ENCODE data around the gene GOLT1A.

The GOLT1A gene, protein sequence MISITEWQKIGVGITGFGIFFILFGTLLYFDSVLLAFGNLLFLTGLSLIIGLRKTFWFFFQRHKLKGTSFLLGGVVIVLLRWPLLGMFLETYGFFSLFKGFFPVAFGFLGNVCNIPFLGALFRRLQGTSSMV

DNA sequence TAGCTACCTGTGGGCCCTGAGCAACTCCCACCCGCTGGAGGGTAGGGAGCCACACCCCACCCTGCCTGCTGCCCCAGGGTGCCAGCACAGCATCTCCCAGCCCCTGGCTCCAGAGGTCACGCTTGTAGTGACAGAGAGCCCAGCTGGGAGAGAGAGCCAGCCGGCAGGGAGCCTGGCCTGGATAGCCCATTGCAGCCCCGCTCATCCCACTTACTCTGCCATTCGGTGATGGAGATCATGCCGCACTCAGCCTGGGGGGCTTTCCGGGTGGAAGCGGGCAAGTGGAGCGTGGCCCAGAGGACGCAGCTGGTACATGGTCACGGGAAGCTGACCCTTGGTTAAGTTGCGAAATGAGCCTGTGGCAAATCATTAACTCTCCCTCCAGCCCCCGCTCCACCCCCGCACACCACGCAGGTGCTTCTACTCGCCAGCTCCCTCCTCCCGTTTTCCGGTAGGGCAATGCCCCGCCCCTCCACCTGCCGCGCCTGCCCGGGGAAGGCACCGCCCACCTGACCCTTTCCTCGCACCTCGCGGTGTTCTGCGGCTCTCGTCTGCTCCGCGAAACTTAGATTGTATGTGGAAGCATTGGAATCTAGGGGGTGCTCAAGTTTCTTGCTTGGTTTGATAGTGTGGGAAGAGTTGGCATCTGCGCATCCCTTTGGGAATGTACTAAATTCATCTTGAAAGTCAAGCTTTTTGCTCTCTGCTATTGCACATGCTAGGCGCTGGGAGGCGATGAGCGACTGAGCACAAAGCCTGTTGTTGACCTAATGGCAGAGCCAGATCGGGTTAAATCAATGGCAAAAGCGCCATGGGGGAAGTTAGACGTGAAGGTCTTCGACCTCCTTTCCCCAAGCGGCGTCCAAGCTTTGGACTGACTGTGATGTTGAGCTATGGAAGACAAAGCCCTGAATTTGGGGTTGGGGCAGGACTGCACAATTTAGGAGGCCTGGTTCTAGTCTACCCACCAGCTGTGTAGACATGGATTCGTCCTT, at the start of gene GOLT1A:
GOLT1A (minus strand) TSS at position 321 of the 995 bp plus-strand sequence; CDS start at position 239, 82 bp downstream.
- peak; percentile 23 for DNase-seq

DNA sequence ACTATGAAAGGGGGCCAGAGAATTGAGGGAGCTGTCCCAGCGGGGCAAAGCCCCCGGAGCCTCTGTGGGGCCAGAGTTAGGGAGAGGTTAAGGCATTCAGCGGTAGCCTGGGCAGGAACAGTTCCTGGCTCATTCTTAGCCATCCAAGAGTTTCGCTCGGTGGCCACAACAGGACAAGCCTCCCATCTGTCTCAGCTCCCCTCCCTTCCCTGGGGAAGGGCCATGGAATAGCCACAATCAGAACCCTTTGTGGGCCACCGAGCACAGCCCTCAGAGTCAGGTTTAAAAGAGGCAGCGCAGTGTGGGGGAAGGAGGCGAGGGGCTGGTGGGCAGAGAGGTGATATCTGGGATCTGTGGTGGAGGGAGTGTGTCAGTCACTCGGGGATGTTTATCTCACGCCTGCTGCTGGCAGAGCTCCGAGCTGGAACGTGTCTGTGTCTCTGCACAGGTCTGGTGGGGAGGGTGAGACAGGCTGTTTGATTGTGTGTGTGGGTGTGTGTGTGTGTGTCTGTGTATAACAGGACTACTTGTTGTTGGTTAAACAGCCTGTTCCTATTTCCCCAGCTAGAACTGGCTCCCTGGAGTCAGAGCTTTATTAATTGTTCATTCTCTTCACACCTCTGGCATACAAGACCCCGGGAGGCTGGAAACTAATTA, 49.6 kb upstream of the GOLT1A start:
- DNase-seq: no peak

DNA sequence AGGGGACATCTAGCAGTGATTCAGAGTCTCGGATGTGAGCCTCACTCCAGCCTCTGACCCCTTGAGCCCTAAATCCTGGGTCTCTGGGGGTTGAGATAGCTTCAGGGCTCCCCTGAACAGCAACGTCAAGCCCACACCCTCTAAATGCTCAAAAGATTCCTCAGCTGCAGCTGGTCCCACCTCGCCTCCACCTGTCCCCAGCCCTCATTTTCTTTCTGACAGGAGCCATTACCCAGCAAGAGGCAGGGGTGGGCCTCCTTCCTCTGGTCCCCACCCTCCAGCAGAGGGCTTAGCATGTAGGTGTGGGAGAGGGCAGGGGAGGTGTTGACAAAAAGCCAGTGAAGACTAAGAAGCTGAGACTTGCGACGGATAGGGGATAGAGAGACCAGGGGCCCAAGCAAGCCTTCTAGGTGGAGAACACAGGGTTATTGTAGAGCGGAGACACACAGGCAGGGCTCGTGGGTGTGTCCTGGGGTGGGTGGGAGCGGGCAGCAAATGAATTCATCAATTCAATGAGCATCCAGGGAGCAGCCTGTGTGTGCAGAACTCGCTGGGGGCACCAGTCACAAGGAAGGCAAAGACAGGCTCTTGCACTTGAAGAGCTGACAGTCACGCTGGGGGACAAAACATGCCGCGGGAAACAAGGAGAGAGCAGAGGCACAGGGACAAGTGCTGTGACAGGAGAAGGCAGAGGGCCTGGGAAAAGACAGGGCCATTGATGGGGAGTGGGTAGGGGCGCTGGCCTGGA, 48.9 kb upstream of the GOLT1A start:
- no peak for DNase-seq

DNA sequence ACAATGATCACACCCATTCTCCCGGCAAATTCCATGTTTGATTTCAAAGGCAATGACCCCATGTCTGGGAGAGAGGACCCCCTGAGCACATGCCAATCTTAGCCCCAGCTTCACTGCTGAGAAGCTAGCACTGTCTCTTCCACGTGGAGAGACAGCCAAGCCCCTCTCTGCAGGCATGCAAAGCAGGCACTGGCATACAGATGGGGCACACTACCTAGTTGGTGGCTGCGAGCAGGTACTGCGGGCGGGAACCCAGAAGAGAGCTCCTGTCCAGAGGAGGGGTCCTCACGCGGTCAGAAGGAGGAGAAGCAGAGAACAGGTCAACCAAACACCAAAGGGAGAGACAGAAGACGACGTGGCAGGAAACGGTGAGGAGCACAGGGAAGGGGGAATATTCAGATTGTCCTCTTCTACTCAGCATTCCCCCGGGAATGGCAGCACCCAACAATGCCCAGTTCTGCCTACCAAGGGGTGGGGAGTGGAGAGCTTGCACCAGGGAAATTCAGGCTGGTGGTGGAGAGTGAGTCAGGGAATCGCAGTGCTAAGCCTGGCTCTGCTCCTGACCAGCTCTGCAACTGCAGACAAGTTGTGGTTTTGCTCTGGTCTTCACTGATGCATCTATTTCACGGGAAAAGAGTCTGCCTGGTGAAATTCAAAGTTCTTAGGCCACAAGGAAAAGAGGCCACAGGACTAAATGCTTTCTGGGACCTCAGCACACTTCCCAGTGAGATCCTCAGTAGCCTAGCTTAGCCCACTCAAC, 48.1 kb upstream of the GOLT1A start:
- DNase-seq: no peak

DNA sequence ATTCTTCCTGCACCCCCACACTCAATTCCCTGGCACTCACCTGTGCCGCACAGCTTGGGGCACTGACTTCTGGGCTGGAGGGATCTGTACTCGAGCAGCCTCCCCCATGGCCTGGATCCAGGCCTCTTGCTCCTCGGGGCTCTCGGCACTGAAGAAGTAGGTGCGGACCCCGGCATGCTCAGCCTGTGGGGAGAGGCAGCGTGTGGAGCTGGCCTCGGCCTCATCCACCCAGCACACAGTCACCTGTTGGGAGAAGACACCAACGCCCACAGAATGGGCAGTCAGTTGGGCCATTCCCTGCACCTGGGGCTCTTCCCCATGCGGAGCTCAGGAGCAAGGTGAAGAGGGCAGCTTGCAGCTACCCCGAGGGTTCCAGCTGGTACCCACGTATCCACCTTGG, 47.5 kb upstream of the GOLT1A start:
- no peak for DNase-seq

DNA sequence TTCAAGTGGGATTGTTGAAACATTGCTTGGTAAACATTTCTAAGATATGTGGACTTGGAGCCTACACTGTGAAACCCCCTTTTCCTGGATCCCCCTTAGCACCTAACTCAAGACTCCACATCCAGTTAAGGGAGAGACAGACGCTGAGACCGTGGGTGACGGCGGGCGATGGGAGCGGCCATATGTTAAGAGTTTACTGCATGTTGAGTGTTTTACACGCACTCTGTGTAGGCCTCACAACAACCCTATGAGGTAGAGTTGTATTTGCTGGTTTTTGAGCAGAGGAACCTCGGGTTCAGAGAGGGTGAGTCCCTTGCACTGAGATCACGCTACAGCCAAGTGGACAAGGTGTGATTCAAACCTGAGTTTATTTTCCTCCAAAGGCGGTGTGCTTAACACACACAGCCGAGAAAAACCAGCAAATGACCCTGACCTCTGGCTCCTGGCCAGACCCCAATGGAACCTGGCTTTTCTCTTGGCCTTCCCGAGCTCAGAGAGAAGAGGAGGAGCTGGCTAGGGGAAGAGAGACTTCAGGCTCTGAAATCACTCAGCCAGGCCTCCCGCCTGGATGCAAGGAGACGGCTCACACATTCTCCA, 46.9 kb upstream of the GOLT1A start:
- no peak for DNase-seq

DNA sequence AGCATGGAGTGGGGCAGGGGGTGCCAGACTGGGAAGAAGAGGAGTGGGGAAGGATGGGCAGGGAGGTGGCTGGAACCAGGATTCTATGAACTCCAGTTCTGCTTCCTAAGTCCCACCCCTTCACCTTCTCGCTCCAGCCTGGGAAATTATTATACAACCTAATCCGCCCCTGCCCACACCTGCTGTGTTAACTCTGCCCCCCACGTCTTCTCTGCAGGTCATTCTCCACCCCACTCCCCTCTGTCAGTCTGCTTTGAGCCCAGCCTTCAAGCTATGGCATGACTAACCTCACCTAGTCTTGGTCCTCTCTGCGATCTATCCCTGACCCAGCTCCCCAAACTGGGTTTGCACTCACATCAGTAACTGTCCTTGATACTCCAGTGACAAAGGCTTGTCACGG, 46.0 kb upstream of the GOLT1A start:
- DNase-seq: no peak

DNA sequence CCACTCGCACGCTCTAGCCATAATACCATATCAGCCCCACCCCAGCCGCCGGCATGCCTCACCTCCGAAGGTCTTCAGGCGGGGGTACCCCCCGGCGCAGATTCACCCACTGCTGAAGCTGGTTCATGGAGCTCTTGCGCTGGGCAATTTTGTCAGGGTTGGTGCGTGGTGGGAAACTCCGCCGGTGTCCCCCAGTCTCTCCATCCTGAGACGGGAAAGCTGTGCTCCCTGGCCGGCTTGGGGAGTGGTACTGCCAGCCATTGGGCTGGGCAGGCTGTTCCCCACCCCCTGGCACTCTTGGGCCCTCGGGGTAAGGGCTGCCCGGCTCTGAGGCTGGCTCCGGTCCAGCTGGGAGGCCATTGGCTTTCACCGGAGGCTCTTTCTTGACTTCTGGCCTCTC, 45.4 kb upstream of the GOLT1A start:
- no peak for DNase-seq

DNA sequence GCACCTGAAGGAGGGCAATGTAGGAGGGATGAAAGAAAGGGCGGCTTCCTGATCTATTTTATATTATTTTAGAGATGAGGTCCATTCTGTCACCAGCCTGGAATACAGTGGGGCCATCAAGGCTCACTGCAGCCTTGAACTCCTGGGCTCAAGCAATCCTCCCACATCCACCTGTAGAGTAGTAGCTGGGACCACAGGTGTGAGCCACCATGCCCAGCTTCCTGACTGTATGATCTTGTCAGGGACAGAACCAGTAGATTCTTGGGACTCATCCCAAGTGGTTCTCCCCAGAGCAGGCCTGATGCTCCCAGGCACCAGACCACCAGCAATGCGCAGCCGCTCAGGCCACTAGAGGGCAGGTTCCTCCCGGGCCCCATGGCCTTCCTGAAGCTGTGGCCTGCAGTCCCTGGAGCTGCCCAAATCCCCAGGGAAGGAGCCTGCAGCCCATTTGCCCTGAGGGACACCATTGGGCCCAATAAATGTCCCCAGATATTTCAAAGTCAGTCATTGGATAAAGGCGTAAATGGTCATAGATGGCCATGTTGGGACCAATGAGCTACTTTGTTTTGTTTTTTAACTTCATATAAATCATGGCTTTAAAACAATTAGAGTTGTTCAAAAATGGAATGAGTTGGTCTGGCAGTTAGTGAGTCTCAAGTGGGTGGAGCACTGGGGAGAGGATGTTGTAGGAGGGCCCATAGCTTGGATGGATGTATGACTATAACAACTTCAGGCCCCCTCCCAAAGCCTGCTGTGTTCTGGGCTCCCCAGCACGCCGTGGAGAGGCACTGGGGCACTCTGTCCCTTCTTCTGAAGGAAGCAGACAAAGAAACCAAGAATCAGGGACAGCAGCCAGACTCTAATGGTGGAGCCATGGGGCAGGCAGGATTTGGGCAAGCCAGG, 44.7 kb upstream of the GOLT1A start:
- no peak for DNase-seq

DNA sequence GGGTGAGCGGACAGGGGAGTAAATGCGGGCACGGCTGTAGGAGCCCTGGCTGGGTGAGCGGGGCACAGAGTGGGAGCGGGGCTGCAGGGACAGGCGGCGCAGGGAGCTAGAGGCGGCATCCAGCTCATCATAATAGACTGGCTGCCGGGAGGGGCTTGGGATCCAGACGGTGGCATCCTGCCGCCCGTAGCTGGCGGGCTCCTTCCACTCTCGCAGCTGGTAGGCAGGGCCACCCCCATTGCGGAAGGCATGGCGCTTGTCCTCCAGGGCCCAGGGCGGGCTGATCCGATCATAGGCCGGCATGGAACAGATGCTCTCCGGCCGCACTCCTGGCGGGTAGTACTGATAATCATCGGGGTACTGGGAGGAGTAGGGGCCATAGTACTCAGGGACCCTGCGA, 43.7 kb upstream of the GOLT1A start:
- no peak for DNase-seq

DNA sequence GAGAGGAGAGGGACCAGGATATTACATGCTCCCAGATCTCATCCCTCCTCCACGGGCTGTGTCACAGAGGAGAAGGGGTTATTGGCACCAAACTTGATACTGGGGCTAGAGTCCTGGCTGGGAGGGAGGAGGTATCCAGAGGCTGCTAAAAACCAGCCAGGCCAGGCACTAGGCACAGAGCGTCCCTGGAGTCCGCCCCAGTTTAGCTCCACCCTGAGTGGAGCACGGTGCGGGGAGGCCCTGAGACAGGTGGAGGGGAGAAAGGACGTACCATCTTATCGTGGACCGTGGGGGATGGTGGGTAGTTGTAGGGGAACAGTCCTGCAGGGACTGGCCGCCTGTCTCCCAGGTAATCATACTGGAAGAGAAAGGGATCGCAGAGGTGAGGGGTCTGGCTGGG, 42.7 kb upstream of the GOLT1A start:
- DNase-seq: no peak

DNA sequence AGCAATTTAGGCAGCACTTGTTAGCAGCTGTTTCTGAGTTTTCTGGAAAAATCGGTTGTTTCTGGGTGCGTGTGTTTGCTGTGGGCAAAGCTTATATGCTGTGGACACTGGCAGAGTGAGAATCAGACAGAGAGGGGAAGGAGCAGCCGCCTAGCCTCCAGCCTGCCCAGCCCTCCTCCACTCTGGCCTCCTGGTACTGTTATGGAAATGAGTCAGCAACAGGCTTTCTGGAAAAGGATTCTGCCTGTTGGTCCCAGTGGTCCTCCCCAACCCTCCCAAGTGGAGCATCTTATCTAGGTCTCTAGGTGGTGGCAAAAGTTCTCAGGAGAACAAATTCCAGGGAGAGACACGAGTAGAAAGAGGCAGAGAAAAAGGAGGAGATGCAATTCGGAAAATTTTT, 42.2 kb upstream of the GOLT1A start:
- DNase-seq: no peak

DNA sequence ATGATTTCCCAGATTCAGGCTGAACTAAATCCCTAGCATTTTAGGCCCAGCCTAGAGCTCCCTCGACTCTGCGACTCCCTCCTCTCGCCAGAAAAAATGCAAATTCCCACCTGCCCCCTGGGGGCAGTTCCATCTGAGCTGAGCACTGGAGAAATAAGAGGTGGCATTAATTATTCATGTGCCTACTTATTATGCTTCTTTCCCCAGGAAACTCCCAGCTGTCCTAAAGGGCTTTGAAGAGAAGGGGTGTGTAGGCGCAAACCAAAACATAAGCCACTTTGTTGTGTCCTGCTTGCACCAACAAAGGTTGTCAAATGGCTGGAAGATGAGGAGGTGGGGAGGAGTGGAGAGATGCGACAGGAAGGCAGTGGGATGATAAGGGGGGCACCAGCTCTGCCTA, 41.4 kb upstream of the GOLT1A start:
- no peak for DNase-seq

DNA sequence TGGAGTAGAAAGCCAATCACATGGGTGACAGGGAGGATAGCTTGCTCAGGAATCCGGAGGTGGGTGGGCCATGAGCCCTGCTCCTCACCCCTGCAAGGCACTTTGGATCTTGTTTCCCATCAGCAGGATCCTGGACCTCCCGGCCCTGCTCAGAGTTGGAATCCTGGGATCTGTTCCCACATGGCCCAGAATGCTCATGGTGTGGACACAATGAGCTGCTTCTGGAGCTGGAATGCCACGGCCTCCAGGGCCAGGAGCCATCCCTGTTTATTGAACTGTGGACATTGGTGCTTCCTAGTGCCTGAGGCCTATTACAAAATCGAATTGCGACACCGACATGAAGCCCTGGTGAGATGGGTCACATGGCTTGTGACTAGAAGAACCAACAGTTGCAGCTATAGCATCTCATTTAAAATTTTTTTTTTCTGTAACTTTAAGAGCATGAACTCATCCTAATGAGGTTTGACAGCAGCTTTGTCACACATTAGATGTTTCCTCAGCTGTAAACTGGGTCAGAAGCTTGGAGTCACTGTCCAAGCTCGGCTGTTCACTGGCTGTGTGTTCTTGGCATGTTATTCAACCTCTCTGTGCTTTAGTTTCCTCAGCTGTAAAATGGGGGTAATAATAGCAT, 40.4 kb upstream of the GOLT1A start:
- no peak for DNase-seq

DNA sequence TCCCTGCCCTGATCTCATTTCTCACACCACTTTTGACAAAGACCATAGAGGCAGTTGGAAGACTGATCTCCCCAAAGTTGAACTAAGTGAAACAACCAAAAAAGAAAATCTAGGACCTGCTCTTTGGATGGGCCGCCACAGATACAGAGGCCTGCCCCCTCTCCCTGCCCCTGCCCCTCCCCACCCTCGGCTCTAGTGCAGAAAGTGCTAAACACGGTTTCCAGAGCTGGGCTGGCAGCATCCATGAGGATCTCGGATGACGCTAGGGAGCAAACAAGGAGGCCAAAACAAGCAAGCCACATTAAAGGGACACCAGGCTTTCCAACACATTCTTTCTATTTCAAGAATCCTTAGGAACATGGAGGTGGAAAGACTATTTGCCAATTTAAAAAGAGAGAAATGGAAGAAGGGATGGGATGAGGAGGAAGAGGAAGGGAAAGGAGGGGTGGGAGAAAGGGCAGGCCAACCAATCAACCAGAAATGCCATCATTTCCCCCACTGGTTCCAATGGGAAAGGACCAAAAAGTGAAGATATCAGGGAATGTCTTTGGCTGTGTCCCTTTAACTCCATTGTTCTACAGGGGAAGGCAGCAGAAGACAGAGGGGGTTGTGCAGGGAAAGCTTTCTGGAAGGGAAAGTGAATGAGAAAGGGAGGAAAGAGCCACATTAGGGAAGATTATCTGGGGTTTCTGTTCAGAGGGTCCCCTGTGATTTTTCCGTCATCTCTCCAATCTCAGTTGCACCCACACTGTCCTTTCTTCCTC, 38.3 kb upstream of the GOLT1A start:
- DNase-seq: no peak

DNA sequence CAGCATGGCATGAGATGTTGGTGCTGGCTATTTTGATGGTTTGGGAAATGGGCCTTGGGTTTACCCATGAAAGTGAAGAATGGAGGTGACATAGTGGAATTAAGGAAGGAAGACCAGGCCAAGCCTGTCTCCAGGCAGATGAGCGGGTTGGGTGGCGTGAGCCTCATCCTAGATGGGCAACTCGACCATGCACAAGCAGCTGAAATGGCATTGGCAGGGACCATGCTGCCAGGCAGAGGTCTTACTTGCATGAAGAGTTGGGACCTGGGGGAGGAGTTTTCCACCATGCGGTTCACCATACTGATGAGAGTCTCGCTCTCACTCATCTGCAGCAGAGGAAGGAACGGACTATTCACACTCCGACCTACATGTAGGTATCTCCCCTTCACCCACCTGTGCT, 37.5 kb upstream of the GOLT1A start:
- no peak for DNase-seq

DNA sequence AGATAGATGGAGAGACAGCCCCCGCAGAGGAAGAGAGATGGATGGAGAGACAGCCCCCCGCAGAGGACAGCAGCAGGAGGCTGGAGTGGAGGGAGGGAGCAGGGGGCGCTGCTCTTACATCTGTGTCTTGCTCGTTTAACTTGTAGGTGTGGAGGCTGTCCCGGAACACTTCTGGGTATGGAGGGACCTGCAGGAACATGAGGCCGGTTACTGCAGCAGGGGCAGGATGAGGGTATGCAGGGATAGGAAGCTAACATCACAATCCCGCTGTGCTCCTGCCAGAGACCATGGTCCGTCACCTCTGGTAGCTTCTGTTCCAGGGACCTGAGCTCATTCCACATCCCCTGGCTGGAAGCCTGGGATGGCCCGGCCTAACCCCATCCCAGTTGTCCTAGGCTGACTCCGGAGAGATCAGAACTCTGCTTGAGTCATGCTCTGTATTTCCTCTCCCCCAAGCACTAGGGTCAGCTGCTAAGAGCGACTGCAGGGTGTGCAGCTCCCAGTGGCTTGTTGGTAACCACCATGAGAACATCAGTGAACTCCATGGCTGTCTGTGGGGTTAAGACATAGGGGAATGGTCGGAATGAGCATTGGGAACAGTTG, 36.7 kb upstream of the GOLT1A start:
- no peak for DNase-seq

DNA sequence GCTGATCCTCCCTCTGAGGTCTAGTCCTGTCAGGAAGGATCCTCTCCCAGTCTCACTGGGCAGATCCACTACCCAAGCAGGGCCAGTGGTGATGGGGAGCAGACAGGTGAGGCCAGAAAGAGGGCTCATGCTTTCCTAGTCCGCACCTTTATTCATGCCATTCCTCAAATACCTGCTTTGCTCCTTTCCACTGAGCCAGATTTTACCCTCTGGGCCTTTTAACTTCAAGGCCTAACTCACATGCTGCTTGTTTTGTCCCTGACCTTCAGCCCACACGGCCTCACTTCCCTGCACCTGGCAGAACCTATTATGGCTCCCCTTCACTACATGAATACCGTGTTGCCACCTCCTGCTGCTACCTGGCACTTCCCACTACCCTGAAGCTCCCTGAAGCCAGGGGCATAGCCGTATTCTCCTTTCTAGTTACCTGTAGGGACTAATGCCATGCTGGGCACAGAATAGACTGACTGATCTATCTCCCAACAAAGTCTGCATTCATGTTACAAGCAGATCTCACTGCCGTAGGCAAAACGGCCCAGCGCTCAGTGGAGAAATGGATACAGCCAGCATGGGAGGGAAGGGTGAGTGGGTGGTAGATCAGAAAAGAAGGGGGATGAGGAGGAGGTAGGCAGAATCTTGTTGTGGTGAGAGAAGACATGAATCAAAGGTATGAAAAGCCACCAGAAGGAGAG, 36.1 kb upstream of the GOLT1A start:
- no peak for DNase-seq

DNA sequence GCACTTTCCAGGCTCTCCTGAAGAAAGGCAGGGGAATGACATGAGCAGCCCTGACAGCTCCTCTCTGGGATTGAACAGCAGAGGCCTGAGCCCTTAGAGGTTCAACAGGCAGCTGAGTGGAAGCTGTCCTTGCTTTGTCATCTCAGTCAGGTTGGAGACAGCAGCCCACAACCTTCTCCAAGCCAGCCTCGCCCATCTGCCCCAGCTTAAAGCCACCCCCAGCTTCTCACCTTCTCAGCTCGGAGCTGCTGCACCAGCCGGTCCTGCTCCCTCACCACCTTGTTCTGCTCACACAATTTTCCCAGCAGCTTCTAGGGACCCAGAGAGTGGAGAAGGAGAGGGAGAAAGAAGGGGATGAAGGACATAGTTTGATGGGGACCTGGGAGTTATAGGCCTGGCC, 35.2 kb upstream of the GOLT1A start:
- DNase-seq: no peak
